ENCODE measurements around the gene HOXD3. TPM values are rescaled to one million over a fixed set of nuclear protein-coding genes. Genes with fewer than 3 reads are reported as not detected.

Gene HOXD3
- total RNA-seq (2014; rRNA removed; shearing (Covaris generic)) (not detected in 2 replicates), total RNA-seq (2022) (not detected in 2 replicates), Bru-seq, nascent RNA (not detected), BruChase-seq, experiment 1, labeled RNA remaining after a 6-hour chase (not detected), BruChase-seq, experiment 2, labeled RNA remaining after a 2-hour chase (not detected)
- long read RNA-seq: 0 reads

DNA sequence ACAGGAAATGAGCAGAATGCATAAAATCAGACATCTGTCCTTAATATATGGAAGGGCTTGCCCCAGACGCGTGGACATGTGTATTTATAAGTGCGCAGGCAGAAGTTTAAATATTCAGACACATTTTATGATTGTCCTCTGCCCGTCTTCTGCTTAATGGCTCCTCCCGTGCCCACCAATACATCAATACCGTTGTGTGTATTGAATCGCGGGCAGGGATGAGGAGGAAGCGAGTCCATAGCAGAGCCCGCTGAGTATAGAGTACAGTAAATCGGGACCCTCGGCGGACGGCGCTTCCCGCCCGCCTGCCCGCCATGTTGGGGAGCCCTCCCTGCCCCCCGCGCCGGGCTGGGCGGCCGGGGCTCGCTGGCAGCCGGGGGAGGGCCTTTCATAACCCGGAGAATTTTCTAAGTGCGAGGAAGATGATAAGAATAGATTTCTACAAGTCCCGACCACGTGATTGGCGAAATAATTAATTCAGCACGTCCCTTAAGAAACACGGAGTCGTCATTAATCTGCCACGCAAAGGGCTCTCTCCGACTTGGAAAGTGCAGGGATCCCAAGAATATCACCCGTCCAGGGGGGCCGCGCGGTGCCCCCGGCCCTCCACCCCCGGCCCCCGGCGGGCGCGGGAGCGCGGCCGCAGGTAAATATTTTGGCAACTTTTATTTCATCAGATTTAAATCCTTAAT, at the start of gene HOXD3:
Gene HOXD3 (plus strand): TSS at position 501 of the 692 bp plus-strand sequence. CDS start 11,808 bp downstream, outside the sequence.
- POLR2A ChIA-PET: no interaction called here
- Histone ChIP-seq H3K79me2 (ENCODE audit: insufficient read depth, low read depth, low read length) (no peaks in the 10 kb centered on the region), H2AFZ (ENCODE audit: low read length) (no peak within 1 kb of the TSS), H3K9me2 (ENCODE audit: insufficient read depth, low read length) (no peaks in the 10 kb centered on the region), H3K27ac (ENCODE audit: low read depth, low read length, poor library complexity, severe bottlenecking) (no peak within 1 kb of the TSS), H3K9me3 (ENCODE audit: low read length) (no peaks in the 10 kb centered on the region), H3K36me3 (ENCODE audit: insufficient read depth, low read length) (no peaks in the 10 kb centered on the region), H3K4me2 (ENCODE audit: low read length) (no peak within 1 kb of the TSS), H4K20me1 (ENCODE audit: insufficient read depth, low read length) (no peaks in the 10 kb centered on the region), H3K4me3 (ENCODE audit: low read depth, low read length, poor library complexity, severe bottlenecking) (no peak within 1 kb of the TSS), H3K4me1 (ENCODE audit: insufficient read depth, low read length, poor library complexity, severe bottlenecking) (no peaks in the 10 kb centered on the region)
- intact Hi-C loops (cut with micrococcal nuclease; ENCODE audit: unreplicated experiment): no loop called here
- no peak for TF ChIP-seq EZH2phosphoT487 (IDR thresholded peaks at IDR 0.05; ENCODE audit: borderline replicate concordance, low read depth, low read length)
- TF ChIP-seq, protein P1, sequence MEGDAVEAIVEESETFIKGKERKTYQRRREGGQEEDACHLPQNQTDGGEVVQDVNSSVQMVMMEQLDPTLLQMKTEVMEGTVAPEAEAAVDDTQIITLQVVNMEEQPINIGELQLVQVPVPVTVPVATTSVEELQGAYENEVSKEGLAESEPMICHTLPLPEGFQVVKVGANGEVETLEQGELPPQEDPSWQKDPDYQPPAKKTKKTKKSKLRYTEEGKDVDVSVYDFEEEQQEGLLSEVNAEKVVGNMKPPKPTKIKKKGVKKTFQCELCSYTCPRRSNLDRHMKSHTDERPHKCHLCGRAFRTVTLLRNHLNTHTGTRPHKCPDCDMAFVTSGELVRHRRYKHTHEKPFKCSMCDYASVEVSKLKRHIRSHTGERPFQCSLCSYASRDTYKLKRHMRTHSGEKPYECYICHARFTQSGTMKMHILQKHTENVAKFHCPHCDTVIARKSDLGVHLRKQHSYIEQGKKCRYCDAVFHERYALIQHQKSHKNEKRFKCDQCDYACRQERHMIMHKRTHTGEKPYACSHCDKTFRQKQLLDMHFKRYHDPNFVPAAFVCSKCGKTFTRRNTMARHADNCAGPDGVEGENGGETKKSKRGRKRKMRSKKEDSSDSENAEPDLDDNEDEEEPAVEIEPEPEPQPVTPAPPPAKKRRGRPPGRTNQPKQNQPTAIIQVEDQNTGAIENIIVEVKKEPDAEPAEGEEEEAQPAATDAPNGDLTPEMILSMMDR (conservative IDR thresholded peaks at IDR 0.05; ENCODE audit: low read length): no peak
- BruUV-seq (replicated peaks): no TSS peak
- CTCF ChIA-PET (ENCODE audit: unreplicated experiment): no interaction called here
- DNase-seq (ENCODE audit: low spot score): no peak

GRCh38 chr2:176107731-176108181, 49.4 kb upstream of the HOXD3 start:
- no peak overlapping the region for H3K27ac ChIP-seq (ENCODE audit: low read depth, low read length, poor library complexity, severe bottlenecking)
- intact Hi-C loops (cut with micrococcal nuclease; ENCODE audit: unreplicated experiment): no loop called here
- no peaks in the 10 kb centered on the region for H3K79me2 ChIP-seq (ENCODE audit: insufficient read depth, low read depth, low read length)
- DNase-seq (ENCODE audit: low spot score): no peak
- no peaks in the 10 kb centered on the region for H3K36me3 ChIP-seq (ENCODE audit: insufficient read depth, low read length)
- ChIA-PET POLR2A (no interaction called here), CTCF (ENCODE audit: unreplicated experiment) (no interaction called here)
- no peaks in the 10 kb centered on the region for H4K20me1 ChIP-seq (ENCODE audit: insufficient read depth, low read length)
- no peak overlapping the region for H2AFZ ChIP-seq (ENCODE audit: low read length)
- H3K9me3 ChIP-seq (ENCODE audit: low read length): no peaks in the 10 kb centered on the region
- no peaks in the 10 kb centered on the region for H3K4me1 ChIP-seq (ENCODE audit: insufficient read depth, low read length, poor library complexity, severe bottlenecking)
- no peak for TF ChIP-seq EZH2phosphoT487 (IDR thresholded peaks at IDR 0.05; ENCODE audit: borderline replicate concordance, low read depth, low read length)
- TF ChIP-seq, protein P1 (conservative IDR thresholded peaks at IDR 0.05; ENCODE audit: low read length): no peak
- no peak overlapping the region for H3K4me2 ChIP-seq (ENCODE audit: low read length)
- no TSS peak for BruUV-seq (replicated peaks)
- H3K4me3 ChIP-seq (ENCODE audit: low read depth, low read length, poor library complexity, severe bottlenecking): no peak overlapping the region
- H3K9me2 ChIP-seq (ENCODE audit: insufficient read depth, low read length): no peaks in the 10 kb centered on the region

All from OCI-LY7 (cell line).